Suprapubic skin (tissue), 3 donors: ENCODE measurements around the gene PRM2.

ENCODE experiments used
- EP300 ChIP-seq: sonication (generic); formaldehyde crosslinking; IDR thresholded peaks from one replicate; pipeline ENCODE4 v1.6.1; 2017; ENCODE audit warnings: antibody characterized with exemption
- TF ChIP-seq, protein P1 (sequence below), 2 donors: fragments of 200-600 bp in 1 of 2; fragments of 450-650 bp in 1 of 2; sonication (generic) in 1 of 2; IDR thresholded peaks; one replicate each; pipeline ENCODE4 v1.5.1; 2016 to 2019; ENCODE audit warnings: antibody characterized with exemption in 2 of 2, mild to moderate bottlenecking in 1 of 2, moderate library complexity in 1 of 2

GRCh38 chr16:11295672-11296071 lies 19.4 kb upstream of the PRM2 start:
- TF ChIP-seq, protein P1, sequence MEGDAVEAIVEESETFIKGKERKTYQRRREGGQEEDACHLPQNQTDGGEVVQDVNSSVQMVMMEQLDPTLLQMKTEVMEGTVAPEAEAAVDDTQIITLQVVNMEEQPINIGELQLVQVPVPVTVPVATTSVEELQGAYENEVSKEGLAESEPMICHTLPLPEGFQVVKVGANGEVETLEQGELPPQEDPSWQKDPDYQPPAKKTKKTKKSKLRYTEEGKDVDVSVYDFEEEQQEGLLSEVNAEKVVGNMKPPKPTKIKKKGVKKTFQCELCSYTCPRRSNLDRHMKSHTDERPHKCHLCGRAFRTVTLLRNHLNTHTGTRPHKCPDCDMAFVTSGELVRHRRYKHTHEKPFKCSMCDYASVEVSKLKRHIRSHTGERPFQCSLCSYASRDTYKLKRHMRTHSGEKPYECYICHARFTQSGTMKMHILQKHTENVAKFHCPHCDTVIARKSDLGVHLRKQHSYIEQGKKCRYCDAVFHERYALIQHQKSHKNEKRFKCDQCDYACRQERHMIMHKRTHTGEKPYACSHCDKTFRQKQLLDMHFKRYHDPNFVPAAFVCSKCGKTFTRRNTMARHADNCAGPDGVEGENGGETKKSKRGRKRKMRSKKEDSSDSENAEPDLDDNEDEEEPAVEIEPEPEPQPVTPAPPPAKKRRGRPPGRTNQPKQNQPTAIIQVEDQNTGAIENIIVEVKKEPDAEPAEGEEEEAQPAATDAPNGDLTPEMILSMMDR (IDR thresholded peaks at IDR 0.05): no peak
- TF ChIP-seq EP300: no peak
